Mammary epithelial cell (primary cell): ENCODE results near the gene TAF1A.

Experiments used
- EZH2 ChIP-seq: IDR thresholded peaks from 2 replicates; pipeline ENCODE4 v1.6.1; 2012; ENCODE audit warnings: low read length, inconsistent platforms, borderline replicate concordance
- TF ChIP-seq, protein P1 (sequence below), 2 donors: IDR thresholded peaks in 1 of 2; conservative IDR thresholded peaks in 1 of 2; 2 replicates each; pipeline ENCODE4 v1.5.1; 2011 to 2012; ENCODE audit warnings: inconsistent platforms in 2 of 2, low read length in 2 of 2, mild to moderate bottlenecking in 2 of 2, control low read depth in 1 of 2, low read depth in 1 of 2; ENCODE audit not compliant: insufficient read depth in 1 of 2; ENCODE audit errors: extremely low read depth in 1 of 2

DNA sequence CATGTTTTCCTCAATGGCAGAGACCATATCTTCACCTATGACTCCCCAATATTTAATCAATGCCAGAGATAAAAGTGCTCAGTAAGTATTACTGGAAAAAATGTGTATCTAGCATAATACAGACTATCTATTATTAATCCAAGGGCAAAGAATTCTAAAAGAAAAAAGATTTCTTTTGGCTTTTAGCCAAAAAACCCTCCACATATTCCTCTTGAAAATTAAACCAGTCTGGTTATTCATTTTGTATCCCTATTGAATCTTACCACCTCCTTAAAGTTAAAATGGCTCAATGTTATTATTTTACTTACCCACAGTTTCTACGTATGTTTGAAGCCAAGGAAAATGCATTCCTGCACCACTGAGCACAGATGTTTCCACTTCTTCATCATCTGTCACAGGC is 1.6 kb downstream of the TAF1A start:
- TF ChIP-seq, protein P1, sequence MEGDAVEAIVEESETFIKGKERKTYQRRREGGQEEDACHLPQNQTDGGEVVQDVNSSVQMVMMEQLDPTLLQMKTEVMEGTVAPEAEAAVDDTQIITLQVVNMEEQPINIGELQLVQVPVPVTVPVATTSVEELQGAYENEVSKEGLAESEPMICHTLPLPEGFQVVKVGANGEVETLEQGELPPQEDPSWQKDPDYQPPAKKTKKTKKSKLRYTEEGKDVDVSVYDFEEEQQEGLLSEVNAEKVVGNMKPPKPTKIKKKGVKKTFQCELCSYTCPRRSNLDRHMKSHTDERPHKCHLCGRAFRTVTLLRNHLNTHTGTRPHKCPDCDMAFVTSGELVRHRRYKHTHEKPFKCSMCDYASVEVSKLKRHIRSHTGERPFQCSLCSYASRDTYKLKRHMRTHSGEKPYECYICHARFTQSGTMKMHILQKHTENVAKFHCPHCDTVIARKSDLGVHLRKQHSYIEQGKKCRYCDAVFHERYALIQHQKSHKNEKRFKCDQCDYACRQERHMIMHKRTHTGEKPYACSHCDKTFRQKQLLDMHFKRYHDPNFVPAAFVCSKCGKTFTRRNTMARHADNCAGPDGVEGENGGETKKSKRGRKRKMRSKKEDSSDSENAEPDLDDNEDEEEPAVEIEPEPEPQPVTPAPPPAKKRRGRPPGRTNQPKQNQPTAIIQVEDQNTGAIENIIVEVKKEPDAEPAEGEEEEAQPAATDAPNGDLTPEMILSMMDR (conservative IDR thresholded peaks at IDR 0.05 in 1 of 2, IDR thresholded peaks at IDR 0.05 in 1 of 2; ENCODE audit: extremely low read depth in 1 of 2, insufficient read depth in 1 of 2, low read depth in 1 of 2, low read length in 2 of 2) = no peak
- TF ChIP-seq EZH2 = no peak
